Heart left ventricle (tissue), 13 donors: ENCODE measurements around the gene CCDC63.

Source experiments
- POLR2A ChIP-seq, 2 donors: fragments of 450-650 bp; IDR thresholded peaks; one replicate each; pipeline ENCODE4 v1.6.1; 2017; ENCODE audit warnings: antibody characterized with exemption in 2 of 2, mild to moderate bottlenecking in 2 of 2, moderate library complexity in 2 of 2
- TF ChIP-seq, protein P1 (sequence below), 12 donors: fragments of 200-600 bp; sonication (generic) in 4 of 12; IDR thresholded peaks; one replicate each; pipeline versions ENCODE4 v1.5.0 to v1.8.0; 2018 to 2022; ENCODE audit warnings: antibody characterized with exemption in 12 of 12, mild to moderate bottlenecking in 5 of 12
- donor health status: ischemic (EF 13 %, LVEDD 7.1; RV severe dilation, severe dysfunction).
- donor health status: DM: no; HTN: yes; CAD: no.
- donor health status: DM: no; HTN: no; CAD: no.
- donor health status: ischemic (EF 25% LVEDD 6.9; RV normal size, moderate dysfunction).
- donor health status: ischemic (EF 25% LVEDD 5.7; RV mildly dilated, moderate dysfunction).
- donor health status: ischemic (EF 35%, LVEDD 5.7; RV mildly dilated, moderate dysfunction).
- donor health status: nonischemic (EF 11% LVEDD 7.7; RV severe dilation, severe dysfunction).
- donor health status: DM: yes; HTN: yes; CAD: no.
- donor health status: PGD.
- donor health status: ischemic (EF 29% LVEDD 5.4; RV normal size, mild dysfunction).
- donor health status: nonischemic (EF 23%, LVEDD 6.1; RV moderate dilation, normal function).

DNA sequence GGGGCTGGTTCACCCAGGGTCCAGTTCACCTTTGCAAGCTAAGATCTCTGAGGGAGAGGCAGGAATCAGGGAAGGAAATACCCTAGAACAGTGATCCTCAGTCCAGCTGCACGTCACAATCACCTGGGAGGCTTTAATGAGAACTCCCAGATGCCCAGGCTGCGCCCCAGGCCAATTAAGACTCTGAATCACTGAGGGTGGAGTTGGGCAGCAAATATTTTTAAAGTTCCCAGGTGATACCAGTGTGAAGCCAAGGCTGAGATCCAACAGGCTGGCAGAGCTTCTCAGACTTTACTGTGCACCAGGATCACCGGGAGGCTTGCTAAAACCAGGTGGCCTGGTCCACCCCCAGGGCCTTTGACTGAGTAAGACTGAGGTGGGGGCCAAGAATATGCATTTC is 49.8 kb downstream of the CCDC63 start:
- TF ChIP-seq, protein P1, sequence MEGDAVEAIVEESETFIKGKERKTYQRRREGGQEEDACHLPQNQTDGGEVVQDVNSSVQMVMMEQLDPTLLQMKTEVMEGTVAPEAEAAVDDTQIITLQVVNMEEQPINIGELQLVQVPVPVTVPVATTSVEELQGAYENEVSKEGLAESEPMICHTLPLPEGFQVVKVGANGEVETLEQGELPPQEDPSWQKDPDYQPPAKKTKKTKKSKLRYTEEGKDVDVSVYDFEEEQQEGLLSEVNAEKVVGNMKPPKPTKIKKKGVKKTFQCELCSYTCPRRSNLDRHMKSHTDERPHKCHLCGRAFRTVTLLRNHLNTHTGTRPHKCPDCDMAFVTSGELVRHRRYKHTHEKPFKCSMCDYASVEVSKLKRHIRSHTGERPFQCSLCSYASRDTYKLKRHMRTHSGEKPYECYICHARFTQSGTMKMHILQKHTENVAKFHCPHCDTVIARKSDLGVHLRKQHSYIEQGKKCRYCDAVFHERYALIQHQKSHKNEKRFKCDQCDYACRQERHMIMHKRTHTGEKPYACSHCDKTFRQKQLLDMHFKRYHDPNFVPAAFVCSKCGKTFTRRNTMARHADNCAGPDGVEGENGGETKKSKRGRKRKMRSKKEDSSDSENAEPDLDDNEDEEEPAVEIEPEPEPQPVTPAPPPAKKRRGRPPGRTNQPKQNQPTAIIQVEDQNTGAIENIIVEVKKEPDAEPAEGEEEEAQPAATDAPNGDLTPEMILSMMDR (IDR thresholded peaks at IDR 0.05), result no peak
- no peak for TF ChIP-seq POLR2A (IDR thresholded peaks at IDR 0.05)
